ENCODE results near the gene EGLN1.
A peak's percentile ranks its signal among the peaks of the same experiment; 100 is the strongest.

The EGLN1 gene

DNA sequence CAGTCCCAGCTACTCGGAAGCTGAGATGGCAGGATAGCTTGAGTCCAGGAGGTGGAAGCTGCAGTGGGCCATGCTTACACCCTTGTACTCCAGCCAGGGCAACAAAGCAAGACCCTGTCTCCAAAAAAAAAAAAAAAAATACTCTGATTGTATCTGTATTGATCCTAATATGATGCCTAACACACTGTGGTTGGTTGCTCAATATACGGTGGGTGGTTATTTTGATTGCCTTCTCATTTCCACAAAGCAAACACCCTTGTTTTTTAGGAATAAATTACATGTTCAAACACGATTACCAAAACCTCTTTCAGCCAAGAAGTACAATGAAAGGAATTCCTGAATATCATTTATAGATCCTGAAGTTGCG lies 3.4 kb downstream of the EGLN1 start:
- no peak for TF ChIP-seq CTCF (IDR thresholded peaks at IDR 0.05; ENCODE audit: low read length)
- TF ChIP-seq EZH2 (IDR thresholded peaks at IDR 0.05; ENCODE audit: borderline replicate concordance, low read length): no peak
- Histone ChIP-seq H3K36me3 (ENCODE audit: insufficient read depth, low read length) (no peaks in the 10 kb centered on the region; the same call in 1 of the 2 replicates), H3K4me3 (ENCODE audit: low read depth, low read length, poor library complexity, severe bottlenecking) (peak overlapping the region; percentile 75), H3K9ac (ENCODE audit: low read length) (no peak overlapping the region; the same call in 1 of the 2 replicates), H3K9me2 (ENCODE audit: low read depth, low read length) (no peaks in the 10 kb centered on the region), H3K79me2 (ENCODE audit: insufficient read depth, low read length) (peaks cover 66% of the 10 kb centered on the region), H3K9me3 (ENCODE audit: low read length) (no peaks in the 10 kb centered on the region), H3K4me1 (ENCODE audit: insufficient read depth, low read length, severe bottlenecking) (peaks cover 47% of the 10 kb centered on the region), H2AFZ (ENCODE audit: low read length) (no peak overlapping the region), H3K4me2 (ENCODE audit: low read length) (peak overlapping the region; percentile 99), H3F3A (ENCODE audit: insufficient read depth, low read length) (no peaks in the 10 kb centered on the region), H4K20me1 (ENCODE audit: insufficient read depth, low read length) (no peaks in the 10 kb centered on the region), H3K27me3 (ENCODE audit: insufficient read depth, low read length) (no peaks in the 10 kb centered on the region), H3K27ac (ENCODE audit: low read depth, low read length, poor library complexity, severe bottlenecking) (no peak overlapping the region)

GRCh38 chr1:231418101-231418740 lies 3.9 kb downstream of the EGLN1 start:
- no peak overlapping the region for H2AFZ ChIP-seq (ENCODE audit: low read length)
- peak overlapping the region; percentile 75 for H3K4me3 ChIP-seq (ENCODE audit: low read depth, low read length, poor library complexity, severe bottlenecking)
- H3K4me2 ChIP-seq (ENCODE audit: low read length): peak overlapping the region; percentile 99
- H3K4me1 ChIP-seq (ENCODE audit: insufficient read depth, low read length, severe bottlenecking): peaks cover 49% of the 10 kb centered on the region
- no peak overlapping the region for H3K27ac ChIP-seq (ENCODE audit: low read depth, low read length, poor library complexity, severe bottlenecking)
- H3K79me2 ChIP-seq (ENCODE audit: insufficient read depth, low read length): peaks cover 70% of the 10 kb centered on the region
- no peaks in the 10 kb centered on the region for H3F3A ChIP-seq (ENCODE audit: insufficient read depth, low read length)
- no peaks in the 10 kb centered on the region for H3K9me3 ChIP-seq (ENCODE audit: low read length)
- no peaks in the 10 kb centered on the region for H3K27me3 ChIP-seq (ENCODE audit: insufficient read depth, low read length)
- peak overlapping the region; percentile 4; the same call in 1 of the 2 replicates for H3K9ac ChIP-seq (ENCODE audit: low read length)
- H3K9me2 ChIP-seq (ENCODE audit: low read depth, low read length): no peaks in the 10 kb centered on the region
- TF ChIP-seq EZH2 (IDR thresholded peaks at IDR 0.05; ENCODE audit: borderline replicate concordance, low read length) (no peak), CTCF (IDR thresholded peaks at IDR 0.05; ENCODE audit: low read length) (no peak)
- H4K20me1 ChIP-seq (ENCODE audit: insufficient read depth, low read length): no peaks in the 10 kb centered on the region
- H3K36me3 ChIP-seq (ENCODE audit: insufficient read depth, low read length): no peaks in the 10 kb centered on the region; the same call in 1 of the 2 replicates

DNA sequence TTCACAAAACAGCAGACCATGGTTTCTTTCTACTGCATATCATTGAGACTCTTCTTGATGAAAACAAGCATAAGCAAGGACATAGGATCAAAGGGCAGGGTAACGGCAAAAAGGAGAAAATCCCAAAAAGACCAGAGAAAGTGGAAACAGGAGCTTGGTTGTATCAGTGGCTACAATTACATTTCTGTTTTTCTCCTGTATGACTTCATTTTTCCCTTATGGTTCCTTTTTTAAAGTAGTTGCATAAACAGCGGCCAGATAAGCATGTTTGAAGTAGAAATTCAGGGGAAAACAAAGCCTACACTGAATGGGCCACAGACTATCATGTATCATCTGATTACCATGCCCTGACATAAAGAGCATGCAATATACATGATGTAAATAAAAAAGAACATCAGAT lies 4.6 kb downstream of the EGLN1 start:
- no peaks in the 10 kb centered on the region for H3K9me3 ChIP-seq (ENCODE audit: low read length)
- no peak for TF ChIP-seq CTCF (IDR thresholded peaks at IDR 0.05; ENCODE audit: low read length)
- no peak for TF ChIP-seq EZH2 (IDR thresholded peaks at IDR 0.05; ENCODE audit: borderline replicate concordance, low read length)
- no peaks in the 10 kb centered on the region for H3K27me3 ChIP-seq (ENCODE audit: insufficient read depth, low read length)
- H3K36me3 ChIP-seq (ENCODE audit: insufficient read depth, low read length): peaks cover 3% of the 10 kb centered on the region; the same call in 1 of the 2 replicates
- H2AFZ ChIP-seq (ENCODE audit: low read length): no peak overlapping the region
- no peak overlapping the region; the same call in 1 of the 2 replicates for H3K9ac ChIP-seq (ENCODE audit: low read length)
- no peaks in the 10 kb centered on the region for H3F3A ChIP-seq (ENCODE audit: insufficient read depth, low read length)
- H3K79me2 ChIP-seq (ENCODE audit: insufficient read depth, low read length): peaks cover 73% of the 10 kb centered on the region
- no peaks in the 10 kb centered on the region for H3K9me2 ChIP-seq (ENCODE audit: low read depth, low read length)
- peak overlapping the region; percentile 99 for H3K4me2 ChIP-seq (ENCODE audit: low read length)
- no peaks in the 10 kb centered on the region for H4K20me1 ChIP-seq (ENCODE audit: insufficient read depth, low read length)
- peak overlapping the region; percentile 75 for H3K4me3 ChIP-seq (ENCODE audit: low read depth, low read length, poor library complexity, severe bottlenecking)
- no peak overlapping the region for H3K27ac ChIP-seq (ENCODE audit: low read depth, low read length, poor library complexity, severe bottlenecking)
- peaks cover 42% of the 10 kb centered on the region for H3K4me1 ChIP-seq (ENCODE audit: insufficient read depth, low read length, severe bottlenecking)
